ENCODE results near the gene ARHGAP15.
"Not testable (repeated sequence)": the region's sequence is repeated elsewhere in the genome, so short reads cannot be mapped to it uniquely, and the experiment has no call there.

The ARHGAP15 gene

GRCh38 chr2:143128681-143129580 is at the start of gene ARHGAP15:
Gene ARHGAP15, plus strand, starts transcription at chr2:143129419.
- peak; percentile 6 to 55 (median 25) for DNase-seq

DNA sequence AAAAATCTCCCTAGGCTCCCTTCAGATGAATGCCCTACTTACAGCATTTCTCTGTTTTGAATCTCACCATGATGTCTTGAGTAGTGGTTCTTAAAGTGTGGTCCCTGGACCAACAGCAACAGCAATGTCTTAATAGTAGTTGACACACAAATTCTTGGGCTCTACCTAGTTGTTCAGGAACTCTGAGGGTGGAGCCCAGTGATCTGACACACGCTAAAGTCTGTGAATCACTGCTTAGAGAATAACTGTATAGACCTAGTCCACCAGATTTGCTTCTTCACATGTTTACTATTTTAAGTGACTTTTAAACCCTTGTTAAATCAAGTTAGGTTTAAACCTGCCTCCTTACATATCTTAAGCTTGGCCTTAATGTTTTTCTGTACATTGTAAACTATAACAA is 47.6 kb upstream of the ARHGAP15 start:
- no peak for DNase-seq

GRCh38 chr2:143083636-143084035 is 45.6 kb upstream of the ARHGAP15 start:
- no peak for DNase-seq

DNA sequence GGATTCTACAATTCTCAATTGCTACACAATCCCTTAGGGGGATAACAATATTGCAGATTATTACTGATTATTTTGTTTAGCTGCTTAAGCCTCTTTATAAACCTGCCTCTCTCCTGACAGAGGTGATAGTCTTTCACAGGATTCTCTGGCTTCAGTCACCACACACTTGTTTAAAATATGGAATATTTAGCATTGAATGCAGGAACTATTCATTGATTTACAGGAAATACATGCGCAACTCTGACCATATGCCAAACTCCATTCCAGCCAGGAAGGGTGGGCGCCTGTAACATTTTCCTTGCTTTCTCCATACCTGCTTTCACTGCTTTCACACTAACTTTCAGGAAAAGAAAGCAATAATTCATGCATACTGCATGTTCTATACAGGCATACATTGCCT is 44.8 kb upstream of the ARHGAP15 start:
- DNase-seq, result no peak

DNA sequence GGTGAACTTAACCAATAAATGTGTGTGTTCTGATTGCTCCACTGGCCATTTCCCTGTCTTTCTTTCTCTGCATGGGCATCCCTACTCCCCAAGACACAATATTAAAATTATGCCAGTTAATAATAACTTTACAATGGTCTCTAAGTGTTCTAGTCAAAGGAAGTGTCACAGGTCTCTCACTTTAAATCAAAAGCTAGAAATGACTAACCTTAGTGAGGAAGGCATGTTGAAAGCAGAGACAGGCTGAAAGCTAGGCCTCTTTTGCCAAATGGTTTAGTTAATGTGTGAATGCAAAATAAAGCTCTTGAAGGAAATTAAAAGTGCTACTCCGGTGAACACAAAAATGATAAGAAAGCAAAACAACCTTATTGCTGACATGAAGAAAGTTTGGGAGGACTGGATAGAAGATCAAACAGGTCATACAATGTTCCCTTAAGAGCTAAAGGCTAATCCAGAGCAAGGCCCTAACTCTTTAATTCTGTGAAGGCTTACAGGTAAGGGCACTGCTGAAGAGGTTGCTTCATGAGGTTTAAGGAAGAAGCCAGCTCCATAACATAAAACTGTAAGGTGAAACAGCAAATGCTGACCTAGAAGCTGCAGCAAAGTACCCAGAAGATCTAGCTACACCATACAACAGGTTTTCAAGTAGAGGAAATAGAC is 44.0 kb upstream of the ARHGAP15 start:
- no peak for DNase-seq

GRCh38 chr2:143087033-143087432 is 42.2 kb upstream of the ARHGAP15 start:
- DNase-seq, result no peak

GRCh38 chr2:143088388-143088787 is 40.8 kb upstream of the ARHGAP15 start:
- no peak for DNase-seq

DNA sequence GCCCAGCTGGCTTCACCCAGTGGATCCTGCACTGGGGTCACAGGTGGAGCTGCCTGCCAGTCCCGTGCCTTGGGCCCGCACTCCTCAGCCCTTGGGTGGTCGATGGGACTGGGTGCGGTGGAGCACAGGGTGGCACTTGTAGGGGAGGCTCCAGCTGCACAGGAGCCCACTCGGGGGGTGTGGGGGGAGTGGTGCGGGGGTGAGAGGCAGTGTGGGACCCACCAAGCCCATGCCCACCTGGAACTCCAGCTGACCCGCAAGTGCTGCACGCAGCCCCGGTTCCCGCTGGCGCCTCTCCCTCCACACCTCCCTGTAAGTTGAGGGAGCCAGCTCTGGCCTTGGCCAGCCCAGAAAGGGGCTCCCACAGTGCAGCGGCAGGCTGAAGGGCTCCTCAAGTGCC is 39.7 kb upstream of the ARHGAP15 start:
- DNase-seq, result not testable (repeated sequence)

GRCh38 chr2:143110758-143111428 is 18.3 kb upstream of the ARHGAP15 start:
- DNase-seq, result peak in 2 of 4 experiments; percentile 25 to 36

GRCh38 chr2:143117225-143117624 is 12.0 kb upstream of the ARHGAP15 start:
- DNase-seq, result no peak

DNA sequence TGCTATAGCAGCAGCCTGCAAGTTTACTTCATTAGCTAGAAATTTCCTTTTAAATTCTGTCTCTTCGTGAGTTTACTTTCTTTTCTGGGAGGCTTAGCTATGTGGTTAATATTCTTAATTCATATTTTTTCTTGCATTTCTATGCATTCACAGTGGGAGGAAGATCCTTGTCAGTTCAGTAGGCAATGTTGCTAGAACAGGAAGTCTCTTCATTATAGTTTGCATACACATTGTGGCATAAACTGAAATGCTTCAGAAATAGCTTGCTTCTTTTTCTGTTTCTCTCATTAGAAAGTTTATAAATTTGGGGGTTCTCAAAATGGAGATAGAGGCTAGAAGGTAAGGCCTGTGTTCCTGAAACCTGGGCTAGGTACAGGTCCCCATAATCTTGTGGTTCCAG is 8.1 kb upstream of the ARHGAP15 start:
- no peak for DNase-seq

DNA sequence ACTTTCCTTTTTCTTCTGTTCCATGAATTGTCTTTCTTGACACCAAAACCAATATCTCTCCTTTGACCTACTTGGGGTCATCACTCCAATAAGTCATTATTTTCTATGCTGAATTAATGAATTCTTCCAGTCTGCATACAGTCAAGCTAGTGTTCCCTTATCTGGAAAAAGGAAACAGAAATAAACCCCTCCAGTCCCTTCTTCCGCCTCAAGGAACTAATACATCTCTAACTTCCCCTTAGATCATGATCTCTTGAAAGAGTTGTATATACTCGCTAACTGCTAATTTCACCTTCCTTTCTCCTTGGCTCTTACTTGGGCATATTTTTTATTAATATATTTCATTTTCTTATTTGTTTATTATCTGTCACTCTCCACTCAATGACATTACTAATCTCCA is 7.3 kb upstream of the ARHGAP15 start:
- DNase-seq, result no peak

- no peak for DNase-seq
Measured at GRCh38 chr2:143123911-143124310, 5.3 kb upstream of the ARHGAP15 start.

GRCh38 chr2:143124445-143124844 is 4.8 kb upstream of the ARHGAP15 start:
- no peak for DNase-seq

- no peak for DNase-seq
Measured at GRCh38 chr2:143125717-143126116, 3.5 kb upstream of the ARHGAP15 start.

GRCh38 chr2:143132355-143132754 is 3.1 kb downstream of the ARHGAP15 start:
- DNase-seq, result no peak

DNA sequence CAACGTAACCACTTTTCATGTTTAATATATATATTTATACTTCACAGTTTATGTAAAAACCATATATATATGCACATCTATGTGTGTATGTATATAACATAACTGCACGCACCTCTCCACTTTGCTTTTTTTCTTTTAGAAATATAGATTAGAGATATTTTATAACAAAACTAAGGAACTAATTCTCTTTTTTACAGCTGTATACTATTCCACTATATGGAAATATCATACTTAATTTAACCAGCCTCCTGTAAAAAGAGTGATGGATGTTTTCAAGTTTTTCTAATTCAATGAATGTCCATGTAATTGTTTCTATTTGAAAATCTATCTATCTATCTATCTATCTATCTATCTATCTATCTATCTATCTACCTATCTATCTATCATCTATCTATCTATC is 4.6 kb downstream of the ARHGAP15 start:
- DNase-seq, result no peak

GRCh38 chr2:143138292-143138691 is 9.1 kb downstream of the ARHGAP15 start:
- no peak for DNase-seq

DNA sequence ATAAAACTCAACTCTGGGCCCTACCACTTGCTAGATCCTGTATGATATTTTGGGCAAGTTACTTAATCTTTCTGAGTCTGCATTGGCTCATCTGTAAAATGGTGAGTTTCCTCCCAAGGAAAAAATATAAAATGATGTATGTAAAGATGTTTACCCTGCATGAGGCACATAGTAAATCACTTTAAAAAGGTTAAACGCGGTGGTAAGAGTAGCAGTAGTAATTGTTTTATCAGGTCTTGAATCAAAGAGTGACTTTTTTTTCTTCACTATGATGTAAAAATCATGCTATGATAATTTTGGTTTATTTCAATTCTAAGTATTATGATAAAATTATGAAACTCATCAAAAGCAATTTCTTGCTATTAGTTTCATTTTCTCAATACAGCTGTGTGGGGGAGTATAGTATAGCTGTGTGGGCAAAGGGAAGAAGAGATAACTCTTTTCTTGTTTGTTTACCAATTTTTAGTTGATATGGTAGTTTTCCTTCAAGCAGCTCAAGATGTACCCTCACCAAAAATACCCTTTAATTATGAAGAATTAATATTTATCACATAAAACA is 10.7 kb downstream of the ARHGAP15 start:
- DNase-seq, result no peak

- DNase-seq, result no peak
Measured at GRCh38 chr2:143140864-143141661, 11.8 kb downstream of the ARHGAP15 start.

DNA sequence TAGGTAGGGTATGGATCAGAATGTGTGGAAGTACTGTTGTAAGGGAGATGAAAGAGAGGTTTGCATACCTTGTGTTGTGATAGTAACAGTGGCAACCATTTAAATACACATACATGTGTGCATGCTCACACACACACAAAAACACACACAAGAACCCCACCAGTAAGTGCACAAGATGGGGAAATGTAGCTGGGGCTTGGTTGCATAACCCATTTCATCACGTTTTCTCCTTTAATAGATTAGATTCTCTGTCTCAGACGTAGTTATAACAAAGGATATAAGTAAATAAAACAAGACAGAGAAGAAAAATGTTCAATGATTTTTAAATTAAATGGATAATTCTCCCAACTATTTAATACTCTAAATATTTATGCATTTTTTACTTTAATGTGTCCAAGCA is 13.4 kb downstream of the ARHGAP15 start:
- no peak for DNase-seq

DNA sequence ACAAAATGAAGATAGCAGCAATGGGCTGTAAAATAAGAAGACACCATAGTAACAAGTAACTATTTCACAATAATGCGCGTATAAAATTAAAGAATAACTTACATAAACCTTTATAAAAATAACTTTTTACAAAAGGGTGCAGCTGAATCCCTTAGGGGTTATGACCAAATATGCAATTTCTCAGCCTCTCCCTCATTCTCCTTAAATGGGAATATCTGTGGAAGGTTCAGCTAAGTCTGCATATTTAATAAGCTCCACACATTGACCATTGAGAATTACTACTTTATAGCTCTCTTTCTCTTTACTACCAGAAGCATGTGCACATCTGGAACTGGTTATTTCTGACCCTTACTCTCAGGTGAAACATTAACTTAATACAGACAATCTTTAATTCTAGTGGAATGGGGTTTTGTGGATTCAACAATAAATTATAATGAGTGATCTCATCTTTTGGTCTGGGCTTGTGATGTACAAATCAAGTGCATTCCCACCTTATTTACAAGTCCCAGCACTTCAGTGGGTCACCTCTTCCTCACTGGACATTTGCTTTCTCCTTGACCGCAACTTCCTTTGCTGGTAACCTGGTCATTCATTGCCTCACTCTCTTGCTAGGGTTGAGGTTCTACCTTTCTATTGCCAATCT is 15.7 kb downstream of the ARHGAP15 start:
- no peak for DNase-seq
